ENCODE measurements around the gene FBXO24. TPM values are rescaled to one million over a fixed set of nuclear protein-coding genes. Genes with fewer than 3 reads are reported as not detected.

FBXO24 gene
- total and polyA plus RNA-seq, 2 of the 4 experiments (the other 2 are of a cell fraction) = 0.43 to 0.54 TPM

DNA sequence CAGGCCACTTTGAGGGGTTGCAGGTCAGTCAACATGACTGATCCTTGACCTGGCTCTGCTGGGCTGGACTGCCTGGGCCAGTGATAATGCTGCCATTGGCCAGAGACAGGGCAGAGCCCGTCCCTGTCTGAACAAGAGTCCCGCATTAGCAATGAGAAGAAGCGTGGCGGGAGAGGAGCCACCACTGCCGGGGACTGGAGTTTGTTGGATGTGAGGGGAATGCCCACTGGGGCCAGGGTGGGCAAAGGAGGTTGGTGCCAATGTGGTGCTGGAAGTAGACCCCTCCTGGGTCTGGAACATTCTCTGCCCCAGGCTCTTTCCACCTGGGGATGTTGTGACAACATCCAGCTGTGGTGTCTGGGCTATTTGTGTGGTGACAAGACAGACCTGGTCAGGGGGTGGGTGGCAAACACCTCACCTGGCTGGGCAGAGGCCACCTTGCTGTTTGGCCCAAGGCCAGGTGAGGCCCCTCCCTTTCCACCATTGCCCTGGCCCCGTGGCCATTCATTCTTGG lies 20.1 kb upstream of the FBXO24 start:
- H4K20me1 ChIP-seq (ENCODE audit: insufficient read depth, low read length) = no peaks in the 10 kb centered on the region
- no peak overlapping the region for H3K4ac ChIP-seq (ENCODE audit: low read depth, low read length)
- in situ Hi-C loops (cut with MboI; ENCODE audit: low sequenced_read_pairs) (loop anchor here (5.0 kb wide), 1 partner anchor 101 kb away; no protein-coding TSS in a partner anchor), intact Hi-C loops (cut with micrococcal nuclease) (no loop called here), dilution Hi-C loops (cut with HindIII; ENCODE audit: low sequenced_read_pairs, unreplicated experiment) (no loop called here)
- H2BK120ac ChIP-seq (ENCODE audit: low read depth, low read length) = no peak overlapping the region
- no peak overlapping the region for H4K8ac ChIP-seq (ENCODE audit: low read depth in 2 of 2, low read length in 2 of 2)
- H3K14ac ChIP-seq (replicated peaks; ENCODE audit: low read depth, low read length) = no peak overlapping the region
- H2BK15ac ChIP-seq (ENCODE audit: low read depth, low read length) = no peak overlapping the region
- H3K23ac ChIP-seq (ENCODE audit: low read depth, low read length) = no peak overlapping the region
- no peak overlapping the region for H2BK5ac ChIP-seq (ENCODE audit: low read depth, low read length, poor library complexity, severe bottlenecking)
- H3K36me3 ChIP-seq (ENCODE audit: control insufficient read depth, insufficient read depth, low read length) = no peaks in the 10 kb centered on the region
- H3K18ac ChIP-seq (ENCODE audit: low read depth, low read length) = no peak overlapping the region
- ChIA-PET POLR2A (ENCODE audit: unreplicated experiment) (no interaction called here), CTCF (no interaction called here)
- no peak overlapping the region for H2BK20ac ChIP-seq (ENCODE audit: low read depth, low read length)
- no peak overlapping the region for H4K91ac ChIP-seq (ENCODE audit: insufficient read depth, low read depth, low read length)
- H4K5ac ChIP-seq (ENCODE audit: low read depth, low read length) = no peak overlapping the region
- H3K56ac ChIP-seq (ENCODE audit: extremely low read depth, insufficient read depth, low read length) = no peak overlapping the region
- H3K9me1 ChIP-seq (ENCODE audit: insufficient read depth, low read length) = peaks cover 4% of the 10 kb centered on the region; the same call in 1 of the 2 replicates
- TF ChIP-seq MAFK (IDR thresholded peaks at IDR 0.05; ENCODE audit: low read depth, low read length) = no peak
- TF ChIP-seq MXI1 (IDR thresholded peaks at IDR 0.05; ENCODE audit: borderline replicate concordance, low read depth, low read length) = no peak
- no peak for TF ChIP-seq ELK1 (IDR thresholded peaks at IDR 0.05; ENCODE audit: borderline replicate concordance, low read depth, low read length)
- TF ChIP-seq MAZ (IDR thresholded peaks at IDR 0.05; ENCODE audit: borderline replicate concordance, low read depth, low read length) = no peak
- no peak for TF ChIP-seq BHLHE40 (IDR thresholded peaks at IDR 0.05; ENCODE audit: low read depth, low read length)
- TF ChIP-seq USF2 (IDR thresholded peaks at IDR 0.05; ENCODE audit: low read depth, low read length) = no peak
- TF ChIP-seq CHD1 (IDR thresholded peaks at IDR 0.05; ENCODE audit: low read depth, low read length) = no peak
- no peak for TF ChIP-seq SMC3 (IDR thresholded peaks at IDR 0.05; ENCODE audit: low read depth, low read length)
- no peak for TF ChIP-seq NFE2L2 (IDR thresholded peaks at IDR 0.05; ENCODE audit: low read depth, low read length)
- no peak for TF ChIP-seq RCOR1 (IDR thresholded peaks at IDR 0.05; ENCODE audit: insufficient replicate concordance, low read length)
- TF ChIP-seq CEBPB (IDR thresholded peaks at IDR 0.05; ENCODE audit: low read depth, low read length) = no peak
- no peak for TF ChIP-seq RFX5 (IDR thresholded peaks at IDR 0.05; ENCODE audit: low read depth, low read length)
- TF ChIP-seq POLR2A (IDR thresholded peaks at IDR 0.05; ENCODE audit: low read depth, low read length) = no peak
- TF ChIP-seq RAD21 (IDR thresholded peaks at IDR 0.05; ENCODE audit: low read length) = no peak
- TF ChIP-seq, protein P1, sequence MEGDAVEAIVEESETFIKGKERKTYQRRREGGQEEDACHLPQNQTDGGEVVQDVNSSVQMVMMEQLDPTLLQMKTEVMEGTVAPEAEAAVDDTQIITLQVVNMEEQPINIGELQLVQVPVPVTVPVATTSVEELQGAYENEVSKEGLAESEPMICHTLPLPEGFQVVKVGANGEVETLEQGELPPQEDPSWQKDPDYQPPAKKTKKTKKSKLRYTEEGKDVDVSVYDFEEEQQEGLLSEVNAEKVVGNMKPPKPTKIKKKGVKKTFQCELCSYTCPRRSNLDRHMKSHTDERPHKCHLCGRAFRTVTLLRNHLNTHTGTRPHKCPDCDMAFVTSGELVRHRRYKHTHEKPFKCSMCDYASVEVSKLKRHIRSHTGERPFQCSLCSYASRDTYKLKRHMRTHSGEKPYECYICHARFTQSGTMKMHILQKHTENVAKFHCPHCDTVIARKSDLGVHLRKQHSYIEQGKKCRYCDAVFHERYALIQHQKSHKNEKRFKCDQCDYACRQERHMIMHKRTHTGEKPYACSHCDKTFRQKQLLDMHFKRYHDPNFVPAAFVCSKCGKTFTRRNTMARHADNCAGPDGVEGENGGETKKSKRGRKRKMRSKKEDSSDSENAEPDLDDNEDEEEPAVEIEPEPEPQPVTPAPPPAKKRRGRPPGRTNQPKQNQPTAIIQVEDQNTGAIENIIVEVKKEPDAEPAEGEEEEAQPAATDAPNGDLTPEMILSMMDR (conservative IDR thresholded peaks at IDR 0.05; ENCODE audit: low read depth, low read length) = no peak
- no peak for TF ChIP-seq FOS (IDR thresholded peaks at IDR 0.05; ENCODE audit: low read depth, low read length)
- H3K9ac ChIP-seq (ENCODE audit: low read depth, low read length) = no peak overlapping the region
- H3K27ac ChIP-seq (ENCODE audit: insufficient read depth, low read length) = no peak overlapping the region
- DNase-seq (no peak), ATAC-seq (ENCODE audit: low read depth) (no peak)
- no peaks in the 10 kb centered on the region for H3K9me3 ChIP-seq (ENCODE audit: control insufficient read depth, insufficient read depth, low read length)
- H2AK5ac ChIP-seq (ENCODE audit: low read depth, low read length) = no peak overlapping the region
- no TSS peak for BruUV-seq (replicated peaks)
- H3K79me1 ChIP-seq (ENCODE audit: low read depth in 1 of 2, low read length in 2 of 2) = no peaks in the 10 kb centered on the region
- WGBS, 2 experiments (ENCODE audit: extremely low coverage in 2 of 2, insufficient read length in 1 of 2) = 96% methylated on average over 4 of the region's 6 CpGs; no CpG with 5 or more reads in 1 of the 2 experiments
- H3K4me1 ChIP-seq (ENCODE audit: control insufficient read depth, insufficient read depth, low read length) = peaks cover 4% of the 10 kb centered on the region; the same call in 1 of the 2 replicates
- peaks cover 3% of the 10 kb centered on the region; the same call in 1 of the 2 replicates for H3K27me3 ChIP-seq (ENCODE audit: control insufficient read depth, insufficient read depth, low read length)
- H3K4me2 ChIP-seq (ENCODE audit: low read depth, low read length) = no peak overlapping the region
- H2AK9ac ChIP-seq (replicated peaks; ENCODE audit: low read depth, low read length, poor library complexity) = no peak overlapping the region
- no peak overlapping the region for H2AFZ ChIP-seq (replicated peaks; ENCODE audit: low read length, poor library complexity)
- H3K4me3 ChIP-seq (ENCODE audit: insufficient read depth, low read depth, low read length) = no peak overlapping the region

Measured in IMR-90 (cell line).